BE2C (cell line): ENCODE data around the gene KCNMA1.

Source experiments
- DNase-seq: peaks from one replicate; pipeline ENCODE4 v3.0.0-alpha.2; 2020
- H3K27me3 ChIP-seq: fragments of 250-450 bp; sonication (Bioruptor Pico); 2 replicates; pipeline ENCODE4 v1.5.1; 2020; ENCODE audit warnings: mild to moderate bottlenecking
- H3K36me3 ChIP-seq: fragments of 250-450 bp; sonication (Bioruptor Pico); 2 replicates; pipeline ENCODE4 v1.5.1; 2020; ENCODE audit warnings: mild to moderate bottlenecking
- H3K4me1 ChIP-seq: fragments of 250-450 bp; sonication (Bioruptor Pico); 2 replicates; pipeline ENCODE4 v1.5.1; 2020
- H3K4me3 ChIP-seq: 2 replicates; pipeline ENCODE4 v1.5.1; 2011; ENCODE audit warnings: low read depth, low read length
- H3K9me3 ChIP-seq: fragments of 250-450 bp; sonication (Bioruptor Pico); 2 replicates; pipeline ENCODE4 v1.5.1; 2020
- CTCF ChIP-seq: IDR thresholded peaks from 2 replicates; pipeline ENCODE4 v1.5.1; 2012; ENCODE audit warnings: mild to moderate bottlenecking, low read depth, low read length

Gene KCNMA1

GRCh38 chr10:77177161-77177560 is 460.4 kb downstream of the KCNMA1 start:
- Histone ChIP-seq H3K36me3 (no peaks in the 10 kb centered on the region), H3K9me3 (no peaks in the 10 kb centered on the region), H3K4me3 (no peak overlapping the region), H3K4me1 (no peaks in the 10 kb centered on the region), H3K27me3 (no peaks in the 10 kb centered on the region)
- TF ChIP-seq CTCF: no peak
- DNase-seq: no peak

- Histone ChIP-seq H3K4me3 (no peak overlapping the region), H3K9me3 (no peaks in the 10 kb centered on the region), H3K27me3 (no peaks in the 10 kb centered on the region), H3K36me3 (no peaks in the 10 kb centered on the region), H3K4me1 (no peaks in the 10 kb centered on the region)
- no peak for TF ChIP-seq CTCF
- no peak for DNase-seq
Observed at GRCh38 chr10:77176232-77176631, 461.4 kb downstream of the KCNMA1 start.

GRCh38 chr10:77175631-77176222 is 461.9 kb downstream of the KCNMA1 start:
- Histone ChIP-seq H3K27me3 (no peaks in the 10 kb centered on the region), H3K9me3 (no peaks in the 10 kb centered on the region), H3K4me3 (no peak overlapping the region), H3K36me3 (no peaks in the 10 kb centered on the region), H3K4me1 (no peaks in the 10 kb centered on the region)
- no peak for DNase-seq
- TF ChIP-seq CTCF: no peak

GRCh38 chr10:77173615-77174461 is 463.8 kb downstream of the KCNMA1 start:
- DNase-seq: peak; percentile 73
- H3K36me3 ChIP-seq: no peaks in the 10 kb centered on the region
- H3K4me1 ChIP-seq: no peaks in the 10 kb centered on the region
- no peaks in the 10 kb centered on the region for H3K9me3 ChIP-seq
- TF ChIP-seq CTCF: peak; percentile 93
- H3K4me3 ChIP-seq: no peak overlapping the region
- H3K27me3 ChIP-seq: no peaks in the 10 kb centered on the region

GRCh38 chr10:77172086-77172485 is 465.5 kb downstream of the KCNMA1 start:
- Histone ChIP-seq H3K4me3 (no peak overlapping the region), H3K36me3 (no peaks in the 10 kb centered on the region), H3K4me1 (no peaks in the 10 kb centered on the region), H3K9me3 (no peaks in the 10 kb centered on the region), H3K27me3 (no peaks in the 10 kb centered on the region)
- TF ChIP-seq CTCF: no peak
- DNase-seq: no peak

GRCh38 chr10:77168861-77169260 is 468.7 kb downstream of the KCNMA1 start:
- no peak overlapping the region for H3K4me3 ChIP-seq
- no peak for TF ChIP-seq CTCF
- H3K36me3 ChIP-seq: no peaks in the 10 kb centered on the region
- DNase-seq: no peak
- H3K4me1 ChIP-seq: peaks cover 14% of the 10 kb centered on the region
- no peaks in the 10 kb centered on the region for H3K9me3 ChIP-seq
- H3K27me3 ChIP-seq: no peaks in the 10 kb centered on the region
